WTC11 (cell line): ENCODE measurements around the gene VEGFA. TPM values are rescaled to one million over a fixed set of nuclear protein-coding genes. Genes with fewer than 3 reads are reported as not detected.

Experiments
- ATAC-seq: fragments of 200-7000 bp; cut with Tn5 transposase; 2 replicates; pipeline ENCODE4 v1.10.0; 2021; ENCODE audit warnings: mild to moderate bottlenecking, moderate library complexity
- CTCF ChIA-PET: fragments of 300-600 bp; sonication (Branson Sonifier 250); formaldehyde crosslinking; loops from one replicate; lab custom pipeline; 2021; ENCODE audit warnings: antibody characterized with exemption; lab: Charles Lee
- POLR2A ChIA-PET: fragments of 350-600 bp; sonication (Branson Sonifier 250); formaldehyde crosslinking; loops from one replicate; lab custom pipeline; 2021; ENCODE audit warnings: antibody characterized with exemption; lab: Charles Lee
- DNase-seq: peaks from one replicate; pipeline ENCODE4 v3.0.0; 2021; ENCODE audit warnings: low spot score
- H3K27ac Mint-ChIP-seq: 2 replicates; pipeline ENCODE4 v1.8.0; 2021; ENCODE audit warnings: mixed read lengths
- H3K27me3 Mint-ChIP-seq: 2 replicates; pipeline ENCODE4 v1.8.0; 2021; ENCODE audit warnings: low read depth, mild to moderate bottlenecking, moderate library complexity, mixed read lengths
- H3K36me3 Mint-ChIP-seq: 2 replicates; pipeline ENCODE4 v1.8.0; 2021; ENCODE audit warnings: mixed read lengths
- H3K4me1 Mint-ChIP-seq: 2 replicates; pipeline ENCODE4 v1.8.0; 2022; ENCODE audit warnings: mixed read lengths
- H3K4me3 Mint-ChIP-seq: 2 replicates; pipeline ENCODE4 v1.8.0; 2021; ENCODE audit warnings: mild to moderate bottlenecking, moderate library complexity, mixed read lengths
- H3K9me3 Mint-ChIP-seq: 2 replicates; pipeline ENCODE4 v1.8.0; 2021; ENCODE audit warnings: mixed read lengths
- CBFB ChIP-seq: sonication (generic); formaldehyde crosslinking; IDR thresholded peaks from 2 replicates; pipeline ENCODE4 v1.8.1; 2022; ENCODE audit warnings: mild to moderate bottlenecking, low read depth, missing genetic modification reagents
- GABPB1 ChIP-seq: sonication (generic); formaldehyde crosslinking; IDR thresholded peaks from 2 replicates; pipeline ENCODE4 v1.8.1; 2023; ENCODE audit warnings: mild to moderate bottlenecking, missing genetic modification reagents
- HMGA2 ChIP-seq: fragments of 250-450 bp; sonication (Bioruptor Pico); IDR thresholded peaks from 2 replicates; pipeline ENCODE4 v1.4.0; 2021; ENCODE audit warnings: mild to moderate bottlenecking, moderate library complexity
- IRF2 ChIP-seq: sonication (generic); formaldehyde crosslinking; IDR thresholded peaks from 2 replicates; pipeline ENCODE4 v1.8.0; 2022; ENCODE audit warnings: low read depth, missing genetic modification reagents, borderline replicate concordance
- JAZF1 ChIP-seq: fragments of 250-450 bp; sonication (Bioruptor Pico); IDR thresholded peaks from 2 replicates; pipeline ENCODE4 v1.9.0; 2021; ENCODE audit warnings: moderate library complexity, mild to moderate bottlenecking, inconsistent platforms
- MYBL2 ChIP-seq: sonication (generic); formaldehyde crosslinking; IDR thresholded peaks from 2 replicates; pipeline ENCODE4 v1.8.1; 2023; ENCODE audit warnings: mild to moderate bottlenecking, moderate library complexity, missing genetic modification reagents
- PREB ChIP-seq: sonication (generic); formaldehyde crosslinking; IDR thresholded peaks from 2 replicates; pipeline ENCODE4 v1.8.1; 2022; ENCODE audit warnings: mild to moderate bottlenecking, missing genetic modification reagents, moderate library complexity, borderline replicate concordance
- PRRX2 ChIP-seq: fragments of 250-450 bp; sonication (Bioruptor Pico); IDR thresholded peaks from 2 replicates; pipeline ENCODE4 v1.8.0; 2021; ENCODE audit warnings: mild to moderate bottlenecking
- RORB ChIP-seq: fragments of 250-450 bp; sonication (Bioruptor Pico); IDR thresholded peaks from 2 replicates; pipeline ENCODE4 v1.9.0; 2021; ENCODE audit warnings: mild to moderate bottlenecking
- SMAD4 ChIP-seq: sonication (generic); formaldehyde crosslinking; IDR thresholded peaks from 2 replicates; pipeline ENCODE4 v1.8.0; 2022; ENCODE audit warnings: mild to moderate bottlenecking, missing genetic modification reagents
- TP53 ChIP-seq: sonication (generic); formaldehyde crosslinking; IDR thresholded peaks from 2 replicates; pipeline ENCODE4 v1.8.1; 2023; ENCODE audit warnings: mild to moderate bottlenecking, missing genetic modification reagents
- ZNF232 ChIP-seq: sonication (generic); formaldehyde crosslinking; IDR thresholded peaks from 2 replicates; pipeline ENCODE4 v1.8.0; 2022; ENCODE audit warnings: mild to moderate bottlenecking, missing genetic modification reagents
- total RNA-seq: library from RNA; stranded (reverse); gene quantifications from 3 replicates; pipeline ENCODE4 v1.2.3, GENCODE V29; 2021
- TF ChIP-seq, protein P1 (sequence below): sonication (generic); formaldehyde crosslinking; IDR thresholded peaks from 2 replicates; pipeline ENCODE4 v1.8.0; 2023; ENCODE audit warnings: missing genetic modification reagents, mild to moderate bottlenecking, borderline replicate concordance
- TF ChIP-seq, protein P2 (sequence below): sonication (generic); formaldehyde crosslinking; IDR thresholded peaks from 2 replicates; pipeline ENCODE4 v1.8.1; 2022; ENCODE audit warnings: mild to moderate bottlenecking, moderate library complexity, missing genetic modification reagents
- TF ChIP-seq, protein P3 (sequence below): fragments of 250-450 bp; sonication (Bioruptor Pico); IDR thresholded peaks from 2 replicates; pipeline ENCODE4 v1.9.0; 2021; ENCODE audit warnings: mild to moderate bottlenecking

The VEGFA gene
- total RNA-seq, 1 experiment from 2014 or later, result 43.8 TPM

DNA sequence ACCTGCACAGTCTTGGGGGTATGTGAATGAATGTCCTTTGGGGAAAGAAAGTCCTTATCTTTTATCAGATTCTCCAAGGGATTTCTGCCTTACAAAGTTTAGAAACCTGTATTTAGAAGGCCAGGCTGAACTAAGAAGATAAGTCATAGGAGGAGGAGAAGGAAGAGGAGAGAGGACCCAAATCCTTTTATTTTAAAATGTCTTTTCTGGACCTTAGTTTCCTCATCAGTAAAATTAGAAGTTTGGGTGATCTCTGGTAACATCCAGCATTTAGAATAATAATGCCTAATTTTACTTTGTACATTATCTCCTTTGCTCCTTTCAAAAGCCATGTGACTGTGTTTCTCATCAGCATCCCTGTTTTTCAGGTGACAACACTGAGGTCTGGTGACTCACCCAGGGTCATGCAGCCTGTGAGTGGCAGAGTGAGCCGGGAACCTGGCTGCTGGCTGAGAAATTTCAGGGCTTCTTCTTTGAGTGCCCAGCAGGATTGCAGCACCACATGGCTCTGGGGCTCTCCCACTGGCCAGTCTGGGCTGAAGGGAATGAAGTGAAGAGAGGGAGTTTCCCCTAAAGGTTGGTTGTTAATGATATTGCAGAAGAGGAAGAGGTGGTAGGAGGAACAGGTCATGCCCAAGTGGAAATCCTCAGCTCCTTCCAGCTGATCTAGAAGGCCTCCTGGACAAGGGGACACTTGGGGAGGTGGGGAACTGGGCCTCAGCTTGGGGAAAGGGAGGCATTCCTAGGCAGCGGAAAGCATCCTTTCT, 34.0 kb downstream of the VEGFA start:
- H3K27ac Mint-ChIP-seq, result no peak overlapping the region
- H3K9me3 Mint-ChIP-seq, result no peaks in the 10 kb centered on the region
- H3K27me3 Mint-ChIP-seq, result no peaks in the 10 kb centered on the region
- TF ChIP-seq RORB (no peak), PRRX2 (CRISPR knock-in tag) (no peak), MYBL2 (CRISPR knock-in tag) (no peak), PREB (CRISPR knock-in tag) (no peak), JAZF1 (CRISPR knock-in tag) (no peak), HMGA2 (no peak), TP53 (CRISPR knock-in tag) (no peak), SMAD4 (CRISPR knock-in tag) (no peak), IRF2 (CRISPR knock-in tag) (no peak), CBFB (no peak), ZNF232 (no peak)
- TF ChIP-seq, protein P1, sequence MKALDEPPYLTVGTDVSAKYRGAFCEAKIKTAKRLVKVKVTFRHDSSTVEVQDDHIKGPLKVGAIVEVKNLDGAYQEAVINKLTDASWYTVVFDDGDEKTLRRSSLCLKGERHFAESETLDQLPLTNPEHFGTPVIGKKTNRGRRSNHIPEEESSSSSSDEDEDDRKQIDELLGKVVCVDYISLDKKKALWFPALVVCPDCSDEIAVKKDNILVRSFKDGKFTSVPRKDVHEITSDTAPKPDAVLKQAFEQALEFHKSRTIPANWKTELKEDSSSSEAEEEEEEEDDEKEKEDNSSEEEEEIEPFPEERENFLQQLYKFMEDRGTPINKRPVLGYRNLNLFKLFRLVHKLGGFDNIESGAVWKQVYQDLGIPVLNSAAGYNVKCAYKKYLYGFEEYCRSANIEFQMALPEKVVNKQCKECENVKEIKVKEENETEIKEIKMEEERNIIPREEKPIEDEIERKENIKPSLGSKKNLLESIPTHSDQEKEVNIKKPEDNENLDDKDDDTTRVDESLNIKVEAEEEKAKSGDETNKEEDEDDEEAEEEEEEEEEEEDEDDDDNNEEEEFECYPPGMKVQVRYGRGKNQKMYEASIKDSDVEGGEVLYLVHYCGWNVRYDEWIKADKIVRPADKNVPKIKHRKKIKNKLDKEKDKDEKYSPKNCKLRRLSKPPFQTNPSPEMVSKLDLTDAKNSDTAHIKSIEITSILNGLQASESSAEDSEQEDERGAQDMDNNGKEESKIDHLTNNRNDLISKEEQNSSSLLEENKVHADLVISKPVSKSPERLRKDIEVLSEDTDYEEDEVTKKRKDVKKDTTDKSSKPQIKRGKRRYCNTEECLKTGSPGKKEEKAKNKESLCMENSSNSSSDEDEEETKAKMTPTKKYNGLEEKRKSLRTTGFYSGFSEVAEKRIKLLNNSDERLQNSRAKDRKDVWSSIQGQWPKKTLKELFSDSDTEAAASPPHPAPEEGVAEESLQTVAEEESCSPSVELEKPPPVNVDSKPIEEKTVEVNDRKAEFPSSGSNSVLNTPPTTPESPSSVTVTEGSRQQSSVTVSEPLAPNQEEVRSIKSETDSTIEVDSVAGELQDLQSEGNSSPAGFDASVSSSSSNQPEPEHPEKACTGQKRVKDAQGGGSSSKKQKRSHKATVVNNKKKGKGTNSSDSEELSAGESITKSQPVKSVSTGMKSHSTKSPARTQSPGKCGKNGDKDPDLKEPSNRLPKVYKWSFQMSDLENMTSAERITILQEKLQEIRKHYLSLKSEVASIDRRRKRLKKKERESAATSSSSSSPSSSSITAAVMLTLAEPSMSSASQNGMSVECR (CRISPR knock-in tag), result no peak
- TF ChIP-seq, protein P2, sequence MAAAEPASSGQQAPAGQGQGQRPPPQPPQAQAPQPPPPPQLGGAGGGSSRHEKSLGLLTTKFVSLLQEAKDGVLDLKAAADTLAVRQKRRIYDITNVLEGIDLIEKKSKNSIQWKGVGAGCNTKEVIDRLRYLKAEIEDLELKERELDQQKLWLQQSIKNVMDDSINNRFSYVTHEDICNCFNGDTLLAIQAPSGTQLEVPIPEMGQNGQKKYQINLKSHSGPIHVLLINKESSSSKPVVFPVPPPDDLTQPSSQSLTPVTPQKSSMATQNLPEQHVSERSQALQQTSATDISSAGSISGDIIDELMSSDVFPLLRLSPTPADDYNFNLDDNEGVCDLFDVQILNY, result no peak
- TF ChIP-seq, protein P3, sequence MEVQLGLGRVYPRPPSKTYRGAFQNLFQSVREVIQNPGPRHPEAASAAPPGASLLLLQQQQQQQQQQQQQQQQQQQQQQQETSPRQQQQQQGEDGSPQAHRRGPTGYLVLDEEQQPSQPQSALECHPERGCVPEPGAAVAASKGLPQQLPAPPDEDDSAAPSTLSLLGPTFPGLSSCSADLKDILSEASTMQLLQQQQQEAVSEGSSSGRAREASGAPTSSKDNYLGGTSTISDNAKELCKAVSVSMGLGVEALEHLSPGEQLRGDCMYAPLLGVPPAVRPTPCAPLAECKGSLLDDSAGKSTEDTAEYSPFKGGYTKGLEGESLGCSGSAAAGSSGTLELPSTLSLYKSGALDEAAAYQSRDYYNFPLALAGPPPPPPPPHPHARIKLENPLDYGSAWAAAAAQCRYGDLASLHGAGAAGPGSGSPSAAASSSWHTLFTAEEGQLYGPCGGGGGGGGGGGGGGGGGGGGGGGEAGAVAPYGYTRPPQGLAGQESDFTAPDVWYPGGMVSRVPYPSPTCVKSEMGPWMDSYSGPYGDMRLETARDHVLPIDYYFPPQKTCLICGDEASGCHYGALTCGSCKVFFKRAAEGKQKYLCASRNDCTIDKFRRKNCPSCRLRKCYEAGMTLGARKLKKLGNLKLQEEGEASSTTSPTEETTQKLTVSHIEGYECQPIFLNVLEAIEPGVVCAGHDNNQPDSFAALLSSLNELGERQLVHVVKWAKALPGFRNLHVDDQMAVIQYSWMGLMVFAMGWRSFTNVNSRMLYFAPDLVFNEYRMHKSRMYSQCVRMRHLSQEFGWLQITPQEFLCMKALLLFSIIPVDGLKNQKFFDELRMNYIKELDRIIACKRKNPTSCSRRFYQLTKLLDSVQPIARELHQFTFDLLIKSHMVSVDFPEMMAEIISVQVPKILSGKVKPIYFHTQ (CRISPR knock-in tag), result no peak
- peaks cover 6% of the 10 kb centered on the region for H3K4me1 Mint-ChIP-seq
- CTCF ChIA-PET, result no interaction called here
- no peak for DNase-seq
- no peak for ATAC-seq
- H3K36me3 Mint-ChIP-seq, result no peaks in the 10 kb centered on the region
- H3K4me3 Mint-ChIP-seq, result no peak overlapping the region
- POLR2A ChIA-PET, result no interaction called here

GRCh38 chr6:43804550-43805223, 34.7 kb downstream of the VEGFA start:
- DNase-seq (no peak), ATAC-seq (no peak)
- no peaks in the 10 kb centered on the region for H3K9me3 Mint-ChIP-seq
- no peaks in the 10 kb centered on the region for H3K27me3 Mint-ChIP-seq
- peaks cover 6% of the 10 kb centered on the region for H3K4me1 Mint-ChIP-seq
- POLR2A ChIA-PET, result no interaction called here
- no peak overlapping the region for H3K27ac Mint-ChIP-seq
- CTCF ChIA-PET, result interaction anchor here (0.6 to 1.2 kb wide), 3 partner anchors 47 to 158 kb away, joined by 3 to 5 read pairs (median 3); no protein-coding TSS in a partner anchor
- TF ChIP-seq, protein P3 (CRISPR knock-in tag), result no peak
- TF ChIP-seq GABPB1 (CRISPR knock-in tag), result peak; percentile 58
- TF ChIP-seq, all 79 proteins: peak for 1
- Mint-ChIP-seq H3K4me3 (no peak overlapping the region), H3K36me3 (no peaks in the 10 kb centered on the region)
